ENCODE data around the gene IGLL5. TPM values are rescaled to one million over a fixed set of nuclear protein-coding genes. Genes with fewer than 3 reads are reported as not detected.

IGLL5 gene
- polyA plus RNA-seq, 1 donor (not counting 4 experiments of a cell fraction or from before 2014, with no cell fraction given) = not detected

- no peaks in the 10 kb centered on the region for H4K20me1 ChIP-seq (ENCODE audit: control insufficient read depth, extremely low read depth, insufficient read depth, low read length)
- no peak overlapping the region for H3K9ac ChIP-seq (ENCODE audit: control insufficient read depth, extremely low read depth, insufficient read depth, low read length)
- H2AFZ ChIP-seq (ENCODE audit: control insufficient read depth, low read length) = no peak overlapping the region
- no peak for TF ChIP-seq EZH2 (IDR thresholded peaks at IDR 0.05; ENCODE audit: low read length)
- TF ChIP-seq CTCF (optimal IDR thresholded peaks at IDR 0.05 in 1 of 3, IDR thresholded peaks at IDR 0.05 in 1 of 3, conservative IDR thresholded peaks at IDR 0.05 in 1 of 3; ENCODE audit: extremely low read depth in 1 of 3, insufficient read depth in 2 of 3, low read length in 3 of 3) = no peak
- H3K27me3 ChIP-seq (ENCODE audit: control insufficient read depth, extremely low read depth, insufficient read depth, low read length) = no peaks in the 10 kb centered on the region
- no peak overlapping the region for H3K4me3 ChIP-seq (ENCODE audit: control insufficient read depth in 2 of 3, extremely low read depth in 1 of 3, insufficient read depth in 2 of 3, low read depth in 1 of 3, low read length in 3 of 3)
- dilution Hi-C loops (cut with MboI; ENCODE audit: extremely low pct_ligation_motif_present, low sequenced_read_pairs) = no loop called here
- H3K36me3 ChIP-seq (ENCODE audit: control insufficient read depth in 2 of 2, extremely low read depth in 1 of 2, insufficient read depth in 2 of 2, low read length in 2 of 2) = no peaks in the 10 kb centered on the region
- no peaks in the 10 kb centered on the region for H3K4me1 ChIP-seq (ENCODE audit: control insufficient read depth, extremely low read depth, insufficient read depth, low read length)
- H3K4me2 ChIP-seq (ENCODE audit: control insufficient read depth, extremely low read depth, insufficient read depth, low read depth, low read length) = no peak overlapping the region
- FAIRE-seq (no peak), DNase-seq (ENCODE audit: low read depth, low spot score) (no peak)
- no peaks in the 10 kb centered on the region for H3K79me2 ChIP-seq (ENCODE audit: control insufficient read depth, insufficient read depth, low read length)
- no peaks in the 10 kb centered on the region for H3K9me3 ChIP-seq (ENCODE audit: control insufficient read depth, low read depth, low read length)
- H3K9me1 ChIP-seq (ENCODE audit: control insufficient read depth, extremely low read depth, insufficient read depth, low read length) = no peaks in the 10 kb centered on the region
- no peak overlapping the region for H3K27ac ChIP-seq (ENCODE audit: control insufficient read depth, insufficient read depth, low read length)
Measured at GRCh38 chr22:22929381-22930221, 42.0 kb downstream of the IGLL5 start.

- FAIRE-seq = no peak
- no peak overlapping the region for H3K9ac ChIP-seq (ENCODE audit: control insufficient read depth, extremely low read depth, insufficient read depth, low read length)
- no peak overlapping the region for H2AFZ ChIP-seq (ENCODE audit: control insufficient read depth, low read length)
- no peak overlapping the region for H3K4me3 ChIP-seq (ENCODE audit: control insufficient read depth in 2 of 3, extremely low read depth in 1 of 3, insufficient read depth in 2 of 3, low read depth in 1 of 3, low read length in 3 of 3)
- DNase-seq (ENCODE audit: low read depth, low spot score) = no peak
- no peaks in the 10 kb centered on the region for H3K36me3 ChIP-seq (ENCODE audit: control insufficient read depth in 2 of 2, extremely low read depth in 1 of 2, insufficient read depth in 2 of 2, low read length in 2 of 2)
- H3K79me2 ChIP-seq (ENCODE audit: control insufficient read depth, insufficient read depth, low read length) = no peaks in the 10 kb centered on the region
- no peaks in the 10 kb centered on the region for H3K9me3 ChIP-seq (ENCODE audit: control insufficient read depth, low read depth, low read length)
- H3K27me3 ChIP-seq (ENCODE audit: control insufficient read depth, extremely low read depth, insufficient read depth, low read length) = no peaks in the 10 kb centered on the region
- dilution Hi-C loops (cut with MboI; ENCODE audit: extremely low pct_ligation_motif_present, low sequenced_read_pairs) = no loop called here
- no peaks in the 10 kb centered on the region for H3K4me1 ChIP-seq (ENCODE audit: control insufficient read depth, extremely low read depth, insufficient read depth, low read length)
- H3K27ac ChIP-seq (ENCODE audit: control insufficient read depth, insufficient read depth, low read length) = no peak overlapping the region
- TF ChIP-seq CTCF (optimal IDR thresholded peaks at IDR 0.05 in 1 of 3, IDR thresholded peaks at IDR 0.05 in 1 of 3, conservative IDR thresholded peaks at IDR 0.05 in 1 of 3; ENCODE audit: extremely low read depth in 1 of 3, insufficient read depth in 2 of 3, low read length in 3 of 3) (no peak), EZH2 (IDR thresholded peaks at IDR 0.05; ENCODE audit: low read length) (no peak)
- H3K9me1 ChIP-seq (ENCODE audit: control insufficient read depth, extremely low read depth, insufficient read depth, low read length) = no peaks in the 10 kb centered on the region
- H4K20me1 ChIP-seq (ENCODE audit: control insufficient read depth, extremely low read depth, insufficient read depth, low read length) = no peaks in the 10 kb centered on the region
- H3K4me2 ChIP-seq (ENCODE audit: control insufficient read depth, extremely low read depth, insufficient read depth, low read depth, low read length) = no peak overlapping the region
Measured at GRCh38 chr22:22930222-22930497, 42.5 kb downstream of the IGLL5 start.
